HepG2 (cell line): Measurements from ENCODE around the gene CRYAB. TPM values are rescaled to one million over a fixed set of nuclear protein-coding genes. Genes with fewer than 3 reads are reported as not detected.

Source experiments
- AKAP8 ChIP-seq: sonication (generic); formaldehyde crosslinking; IDR thresholded peaks from 2 replicates; pipeline ENCODE4 v1.5.1; 2020; ENCODE audit warnings: mild to moderate bottlenecking, missing genetic modification reagents
- DMTF1 ChIP-seq: sonication (generic); formaldehyde crosslinking; IDR thresholded peaks from 2 replicates; pipeline ENCODE4 v1.4.0; 2020; ENCODE audit warnings: mild to moderate bottlenecking, missing genetic modification reagents
- NR1H2 ChIP-seq: sonication (generic); formaldehyde crosslinking; IDR thresholded peaks from 2 replicates; pipeline ENCODE4 v1.8.1; 2022; ENCODE audit warnings: low read depth, missing genetic modification reagents, borderline replicate concordance
- PAXIP1 ChIP-seq: sonication (generic); formaldehyde crosslinking; conservative IDR thresholded peaks from 2 replicates; pipeline ENCODE4 v1.4.0; 2020; ENCODE audit warnings: mild to moderate bottlenecking, missing genetic modification reagents, moderate library complexity
- TAF1 ChIP-seq: sonication (generic); formaldehyde crosslinking; IDR thresholded peaks from 2 replicates; pipeline ENCODE4 v1.4.0; 2020; ENCODE audit warnings: missing genetic modification reagents
- ZMYM3 ChIP-seq: sonication (generic); formaldehyde crosslinking; IDR thresholded peaks from 2 replicates; pipeline ENCODE4 v1.5.1; 2020; ENCODE audit warnings: mild to moderate bottlenecking, missing genetic modification reagents
- ZNF10 ChIP-seq: sonication (generic); formaldehyde crosslinking; IDR thresholded peaks from 2 replicates; pipeline ENCODE4 v1.4.0; 2020; ENCODE audit warnings: mild to moderate bottlenecking, low read depth, missing genetic modification reagents, borderline replicate concordance
- ZNF18 ChIP-seq: sonication (generic); formaldehyde crosslinking; IDR thresholded peaks from 2 replicates; pipeline ENCODE4 v1.8.0; 2022; ENCODE audit warnings: mild to moderate bottlenecking, missing genetic modification reagents; ENCODE audit not compliant: insufficient replicate concordance
- ZNF230 ChIP-seq: sonication (generic); formaldehyde crosslinking; IDR thresholded peaks from 2 replicates; pipeline ENCODE4 v1.4.0; 2020; ENCODE audit warnings: mild to moderate bottlenecking, missing genetic modification reagents
- ZNF280D ChIP-seq: sonication (generic); formaldehyde crosslinking; IDR thresholded peaks from 2 replicates; pipeline ENCODE4 v1.5.1; 2020; ENCODE audit warnings: mild to moderate bottlenecking, missing genetic modification reagents
- ZNF326 ChIP-seq: sonication (generic); formaldehyde crosslinking; IDR thresholded peaks from 2 replicates; pipeline ENCODE4 v1.4.0; 2020; ENCODE audit warnings: missing genetic modification reagents, borderline replicate concordance
- ZNF562 ChIP-seq: sonication (generic); formaldehyde crosslinking; IDR thresholded peaks from 2 replicates; pipeline ENCODE4 v1.8.0; 2022; ENCODE audit warnings: missing genetic modification reagents, borderline replicate concordance
- ZNF672 ChIP-seq: sonication (generic); formaldehyde crosslinking; IDR thresholded peaks from 2 replicates; pipeline ENCODE4 v1.8.1; 2022; ENCODE audit warnings: missing genetic modification reagents
- ZNF710 ChIP-seq: sonication (generic); formaldehyde crosslinking; IDR thresholded peaks from 2 replicates; pipeline ENCODE4 v1.5.0; 2020; ENCODE audit warnings: mild to moderate bottlenecking, missing genetic modification reagents, borderline replicate concordance
- ZNF782 ChIP-seq: sonication (generic); formaldehyde crosslinking; IDR thresholded peaks from 2 replicates; pipeline ENCODE4 v1.4.0; 2020; ENCODE audit warnings: missing genetic modification reagents, mild to moderate bottlenecking, borderline replicate concordance
- polyA plus RNA-seq, 8 experiments: library from polyadenylated mRNA; depleted of rRNA in 3 of 8; stranded (reverse) in 7 of 8; unstranded in 1 of 8; fragments of >200 nt; fragmentation: Illumina TruSeq in 4 of 8; extraction: Trizol in 4 of 8; gene quantifications; 2 replicates each; pipeline versions ENCODE4 v1.2.1 to v1.2.3, GENCODE V29; 2011 to 2016; ENCODE audit warnings: low read depth in 4 of 8, missing spikeins in 1 of 8, mixed read lengths in 1 of 8; ENCODE audit not compliant: insufficient read depth in 1 of 8
- total RNA-seq, 5 experiments: library from RNA; depleted of rRNA; stranded (reverse); fragments of >200 nt; fragmentation: Illumina TruSeq; extraction: Trizol; gene quantifications; 2 replicates each; pipeline ENCODE4 v1.2.3, GENCODE V29; 2016; ENCODE audit warnings: low read depth in 1 of 5

Gene CRYAB
- total and polyA plus RNA-seq, 2 of the 13 experiments (the other 11 are each of a cell fraction or from before 2014, with no cell fraction given), result 0.55 to 1.1 TPM

GRCh38 chr11:111870886-111871692 lies 40.5 kb downstream of the CRYAB start, which contains the start of gene ALG9 (continued):
- TF ChIP-seq DMTF1 (CRISPR knock-in tag) (no peak), PAXIP1 (CRISPR knock-in tag) (0 out of 2 replicates have a peak, but pooled peaks have one; percentile 19), ZNF710 (CRISPR knock-in tag) (0 out of 2 replicates have a peak, but pooled peaks have one; percentile 14), ZNF672 (CRISPR knock-in tag) (no peak), ZNF280D (CRISPR knock-in tag) (peak; percentile 56; the same call in 1 of the 2 replicates), ZNF10 (no peak), ZNF230 (no peak), ZNF562 (CRISPR knock-in tag) (no peak), ZMYM3 (CRISPR knock-in tag) (peak; percentile 33), ZNF782 (CRISPR knock-in tag) (no peak), AKAP8 (CRISPR knock-in tag) (no peak), ZNF326 (no peak), ZNF18 (CRISPR knock-in tag) (no peak), NR1H2 (CRISPR knock-in tag) (no peak), TAF1 (CRISPR knock-in tag) (peak; percentile 78)
